SK-N-SH (cell line): ENCODE measurements around the gene NSUN7.

Experiments
- GATA2 ChIP-seq: sonication (generic); formaldehyde crosslinking; IDR thresholded peaks from 2 replicates; pipeline ENCODE4 v1.5.0; 2020; ENCODE audit warnings: mild to moderate bottlenecking, missing genetic modification reagents
- MXI1 ChIP-seq: IDR thresholded peaks from 2 replicates; pipeline ENCODE4 v1.6.1; 2012; ENCODE audit warnings: mild to moderate bottlenecking, low read depth, low read length, improper control_type of control experiment
- REST ChIP-seq: IDR thresholded peaks from 2 replicates; pipeline ENCODE4 v1.6.1; 2012; ENCODE audit warnings: mild to moderate bottlenecking, low read depth, low read length, moderate library complexity
- SIN3A ChIP-seq: IDR thresholded peaks from 2 replicates; pipeline ENCODE4 v1.6.1; 2012; ENCODE audit warnings: low read depth, mild to moderate bottlenecking, low read length, moderate library complexity, borderline replicate concordance
- TF ChIP-seq, protein P1 (sequence below): fragments of 200-600 bp; sonication (generic); IDR thresholded peaks from 2 replicates; pipeline ENCODE4 v1.6.1; 2017; ENCODE audit warnings: antibody characterized with exemption, mild to moderate bottlenecking, moderate library complexity

GRCh38 chr4:40728333-40728732 is 21.4 kb upstream of the NSUN7 start:
- TF ChIP-seq MXI1 (no peak), REST (no peak), GATA2 (CRISPR knock-in tag) (no peak), SIN3A (no peak)
- TF ChIP-seq, protein P1, sequence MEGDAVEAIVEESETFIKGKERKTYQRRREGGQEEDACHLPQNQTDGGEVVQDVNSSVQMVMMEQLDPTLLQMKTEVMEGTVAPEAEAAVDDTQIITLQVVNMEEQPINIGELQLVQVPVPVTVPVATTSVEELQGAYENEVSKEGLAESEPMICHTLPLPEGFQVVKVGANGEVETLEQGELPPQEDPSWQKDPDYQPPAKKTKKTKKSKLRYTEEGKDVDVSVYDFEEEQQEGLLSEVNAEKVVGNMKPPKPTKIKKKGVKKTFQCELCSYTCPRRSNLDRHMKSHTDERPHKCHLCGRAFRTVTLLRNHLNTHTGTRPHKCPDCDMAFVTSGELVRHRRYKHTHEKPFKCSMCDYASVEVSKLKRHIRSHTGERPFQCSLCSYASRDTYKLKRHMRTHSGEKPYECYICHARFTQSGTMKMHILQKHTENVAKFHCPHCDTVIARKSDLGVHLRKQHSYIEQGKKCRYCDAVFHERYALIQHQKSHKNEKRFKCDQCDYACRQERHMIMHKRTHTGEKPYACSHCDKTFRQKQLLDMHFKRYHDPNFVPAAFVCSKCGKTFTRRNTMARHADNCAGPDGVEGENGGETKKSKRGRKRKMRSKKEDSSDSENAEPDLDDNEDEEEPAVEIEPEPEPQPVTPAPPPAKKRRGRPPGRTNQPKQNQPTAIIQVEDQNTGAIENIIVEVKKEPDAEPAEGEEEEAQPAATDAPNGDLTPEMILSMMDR, result no peak
